ENCODE results near the gene CCDC74B.
"Not testable (repeated sequence)": the region's sequence is repeated elsewhere in the genome, so short reads cannot be mapped to it uniquely, and the experiment has no call there.

Gene CCDC74B

GRCh38 chr2:130165293-130166016 lies 20.5 kb upstream of the CCDC74B start:
- no peak for DNase-seq

GRCh38 chr2:130162968-130163367 lies 18.1 kb upstream of the CCDC74B start:
- DNase-seq = no peak

DNA sequence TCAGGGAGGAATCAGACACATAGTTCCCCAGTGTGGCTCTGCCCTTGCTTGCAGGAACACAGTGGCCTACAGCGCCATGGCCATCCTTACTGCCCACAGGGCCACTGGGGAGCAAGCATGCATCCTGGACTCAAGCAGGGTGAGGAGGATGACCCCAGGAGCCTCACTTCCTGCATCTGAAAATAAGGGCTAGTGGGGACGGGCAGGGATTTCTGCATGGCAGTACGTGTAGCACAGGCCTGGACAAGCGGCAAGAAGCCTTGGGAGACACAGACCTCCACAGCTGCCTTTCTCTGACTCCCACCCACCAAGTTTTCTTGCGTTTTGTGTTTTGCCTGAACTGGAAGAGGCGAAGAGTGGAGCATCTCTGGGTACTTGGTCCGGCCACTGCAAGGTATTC lies 17.6 kb upstream of the CCDC74B start:
- not testable (repeated sequence) for DNase-seq

GRCh38 chr2:130160838-130161705 lies 16.2 kb upstream of the CCDC74B start:
- DNase-seq = not testable (repeated sequence)

- DNase-seq = no peak
Measured at GRCh38 chr2:130160131-130160530, 15.2 kb upstream of the CCDC74B start.

GRCh38 chr2:130159376-130159775 lies 14.5 kb upstream of the CCDC74B start:
- not testable (repeated sequence) for DNase-seq

DNA sequence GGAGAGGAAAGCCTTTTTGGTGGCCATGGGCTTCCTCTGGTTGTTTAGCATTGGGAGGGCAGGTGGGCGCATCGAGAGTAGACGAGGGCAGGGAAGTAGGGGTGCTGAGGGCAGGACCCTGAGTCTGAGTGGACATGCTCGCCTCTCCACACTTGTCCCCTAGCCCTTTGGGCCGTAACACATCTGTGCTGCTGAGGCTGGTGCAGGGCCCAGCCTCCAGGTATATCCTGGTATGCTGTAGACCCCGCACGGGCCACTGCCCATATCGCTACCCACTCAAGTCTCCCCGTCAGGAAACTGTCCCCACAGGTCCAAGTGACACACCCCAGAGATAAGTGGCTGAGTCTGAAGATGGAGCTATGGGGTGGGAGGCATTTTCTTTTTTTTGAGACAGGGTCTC lies 13.7 kb upstream of the CCDC74B start:
- no peak for DNase-seq

GRCh38 chr2:130157825-130158514 lies 13.1 kb upstream of the CCDC74B start:
- DNase-seq = not testable (repeated sequence)

GRCh38 chr2:130157354-130157753 lies 12.4 kb upstream of the CCDC74B start:
- DNase-seq = not testable (repeated sequence)

DNA sequence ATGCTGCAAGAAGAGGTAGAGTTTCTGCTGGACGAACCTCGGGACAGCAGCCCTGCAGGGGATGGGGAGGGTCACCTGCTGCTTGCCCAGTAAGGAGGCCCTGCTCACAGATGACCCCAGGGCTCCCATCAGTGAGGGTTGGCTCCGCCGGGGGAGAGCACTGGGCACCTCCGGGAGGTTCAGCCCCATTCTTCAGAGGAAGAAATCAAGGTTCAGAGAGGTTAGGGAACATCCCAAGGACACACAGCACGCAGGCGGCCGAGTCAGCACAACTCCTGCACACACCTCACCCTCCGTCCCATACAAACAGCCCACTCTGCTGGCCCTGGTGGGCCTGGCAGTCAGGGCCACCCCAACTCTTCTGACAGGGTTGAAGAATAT lies 11.7 kb upstream of the CCDC74B start:
- DNase-seq = no peak

DNA sequence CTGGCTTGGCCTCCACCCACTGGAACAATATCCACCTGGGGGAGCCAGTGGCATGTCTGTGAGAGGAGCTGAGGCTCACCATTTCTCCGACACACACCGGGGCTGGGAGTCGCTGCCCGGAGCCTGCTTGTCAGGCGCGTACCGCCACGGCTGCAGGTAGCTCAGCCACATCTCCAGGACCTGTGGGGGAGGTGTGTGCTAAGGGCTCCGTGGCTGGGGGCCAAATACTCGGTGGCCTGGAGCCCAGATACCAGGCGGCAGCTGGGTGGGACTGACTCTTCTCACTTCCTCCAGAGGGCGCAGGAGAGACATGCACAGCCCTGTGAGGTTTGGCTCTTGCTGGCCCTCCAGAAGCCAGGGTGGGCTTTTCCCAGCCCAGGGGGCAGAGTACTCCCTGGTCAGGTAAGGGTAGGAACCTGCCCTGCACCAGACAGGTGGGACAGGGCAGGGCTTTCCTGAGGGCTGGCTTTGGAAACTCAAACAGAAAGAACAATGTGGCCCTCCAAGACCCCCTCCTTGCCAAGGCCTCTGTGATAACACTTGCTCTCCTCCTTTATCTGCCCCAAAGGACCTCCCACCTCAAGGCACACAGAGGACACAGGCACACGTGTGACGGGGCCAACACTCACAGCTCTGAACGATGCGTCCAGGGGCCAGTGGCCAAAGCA lies 11.2 kb upstream of the CCDC74B start:
- DNase-seq = peak; percentile 30

- DNase-seq = no peak
Measured at GRCh38 chr2:130154773-130155765, 10.2 kb upstream of the CCDC74B start.

GRCh38 chr2:130154423-130154770 lies 9.5 kb upstream of the CCDC74B start:
- not testable (repeated sequence) for DNase-seq

- not testable (repeated sequence) for DNase-seq
Measured at GRCh38 chr2:130153721-130154422, 9.0 kb upstream of the CCDC74B start.

DNA sequence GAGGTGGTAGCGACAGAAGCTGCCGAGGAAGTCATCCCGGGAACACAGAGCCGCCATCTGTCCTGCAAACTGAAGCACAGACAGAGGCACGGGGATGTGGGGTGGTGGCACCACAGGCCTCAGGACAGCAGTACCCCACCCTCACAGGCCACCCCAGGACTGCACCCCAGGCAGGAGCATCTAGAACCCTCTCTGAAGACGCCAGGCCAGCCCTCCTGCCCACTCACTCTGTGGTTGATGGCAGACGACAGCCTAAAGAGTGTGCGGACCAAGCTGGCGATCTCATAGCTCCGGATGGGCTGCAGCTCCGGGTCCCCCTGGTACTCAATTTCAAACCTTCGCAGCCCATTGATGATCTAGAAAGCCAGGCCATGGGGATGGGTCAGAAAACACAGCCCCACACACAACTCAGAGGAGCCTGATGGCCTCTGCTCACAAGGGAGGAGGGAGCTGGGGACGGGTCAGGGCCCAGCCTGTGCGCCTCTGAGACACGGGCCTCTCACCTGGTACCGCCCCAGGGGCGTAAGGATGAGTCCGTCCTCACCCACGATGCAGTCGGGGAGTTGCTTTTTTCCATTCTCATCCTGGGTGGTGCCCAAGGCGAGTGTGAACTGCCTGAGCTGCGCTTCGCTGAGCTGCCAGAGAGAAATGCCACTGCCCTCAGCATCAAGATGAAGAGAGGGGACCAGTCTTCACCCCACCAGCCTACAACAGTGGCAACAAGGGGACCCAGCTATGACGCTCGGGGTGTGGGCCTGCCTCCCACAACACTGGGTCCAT lies 8.1 kb upstream of the CCDC74B start:
- DNase-seq = no peak

DNA sequence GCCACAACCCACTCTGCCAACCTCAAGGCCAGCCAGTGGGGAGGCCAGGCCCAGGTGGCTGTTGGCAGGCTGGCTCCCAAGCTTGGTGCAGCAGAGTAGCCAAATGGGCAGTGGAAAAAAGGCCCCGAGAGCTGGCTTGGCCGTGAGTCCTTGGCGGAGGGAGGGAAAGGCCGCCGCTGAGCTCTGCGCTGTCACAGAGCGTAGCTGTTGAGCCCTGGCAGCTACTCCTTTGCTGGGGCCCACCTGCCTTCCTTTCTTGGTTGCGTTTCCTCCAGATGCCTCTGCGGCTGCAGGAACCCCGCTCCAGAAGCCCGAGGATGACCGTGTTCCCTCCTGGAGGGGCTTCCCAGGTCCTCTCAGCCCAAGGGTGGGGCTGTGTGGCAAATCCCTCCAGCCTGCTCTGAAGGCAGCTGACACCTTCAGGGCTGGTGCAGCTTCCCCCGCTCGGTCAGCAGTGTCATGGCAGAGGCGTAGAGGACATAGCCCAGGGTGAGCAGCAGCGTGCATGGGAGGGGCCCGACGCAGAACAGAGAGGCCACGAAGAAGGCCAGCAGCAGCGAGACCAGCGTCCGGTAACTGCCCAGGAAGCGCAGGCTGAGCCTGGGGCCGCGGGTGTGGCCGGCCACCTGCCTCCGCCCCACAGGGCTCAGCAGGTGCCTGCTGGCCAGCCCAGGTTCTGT lies 7.4 kb upstream of the CCDC74B start:
- DNase-seq = not testable (repeated sequence)

DNA sequence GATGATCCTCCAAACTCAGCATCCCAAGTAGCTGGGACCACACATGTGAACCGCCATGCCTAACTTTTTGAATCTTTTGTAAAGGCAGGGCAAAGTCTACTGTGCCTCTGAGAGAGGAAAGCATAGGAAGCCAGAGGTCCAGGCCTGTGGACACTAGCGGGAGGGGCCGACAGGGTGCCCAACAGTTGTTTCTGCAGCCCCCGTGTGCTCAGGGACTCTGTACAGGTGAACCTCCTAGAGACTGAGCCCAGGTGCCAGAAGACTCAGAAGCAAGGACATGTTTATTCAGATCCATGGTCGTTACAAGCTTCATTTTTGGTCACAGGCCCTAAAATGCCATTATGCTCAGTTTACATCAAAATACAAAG lies 6.2 kb upstream of the CCDC74B start:
- not testable (repeated sequence) for DNase-seq

GRCh38 chr2:130150181-130151144 lies 5.6 kb upstream of the CCDC74B start:
- DNase-seq = no peak

Measured in right hindlimb (tissue), 1 donor.